Thyroid gland (tissue), 4 donors: ENCODE results near the gene SDS.

ENCODE experiments used
- POLR2A ChIP-seq, 2 donors: fragments of 450-650 bp; IDR thresholded peaks; one replicate each; pipeline ENCODE4 v1.6.1; 2017; ENCODE audit warnings: antibody characterized with exemption in 2 of 2, mild to moderate bottlenecking in 2 of 2, moderate library complexity in 1 of 2
- TF ChIP-seq, protein P1 (sequence below), 6 experiments: fragments of 200-600 bp in 3 of 6; fragments of 450-650 bp in 3 of 6; sonication (generic) in 3 of 6; IDR thresholded peaks; one replicate each; pipeline ENCODE4 v1.5.1; 2016 to 2019; ENCODE audit warnings: antibody characterized with exemption in 6 of 6, mild to moderate bottlenecking in 2 of 6, inconsistent platforms in 1 of 6, moderate library complexity in 1 of 6

DNA sequence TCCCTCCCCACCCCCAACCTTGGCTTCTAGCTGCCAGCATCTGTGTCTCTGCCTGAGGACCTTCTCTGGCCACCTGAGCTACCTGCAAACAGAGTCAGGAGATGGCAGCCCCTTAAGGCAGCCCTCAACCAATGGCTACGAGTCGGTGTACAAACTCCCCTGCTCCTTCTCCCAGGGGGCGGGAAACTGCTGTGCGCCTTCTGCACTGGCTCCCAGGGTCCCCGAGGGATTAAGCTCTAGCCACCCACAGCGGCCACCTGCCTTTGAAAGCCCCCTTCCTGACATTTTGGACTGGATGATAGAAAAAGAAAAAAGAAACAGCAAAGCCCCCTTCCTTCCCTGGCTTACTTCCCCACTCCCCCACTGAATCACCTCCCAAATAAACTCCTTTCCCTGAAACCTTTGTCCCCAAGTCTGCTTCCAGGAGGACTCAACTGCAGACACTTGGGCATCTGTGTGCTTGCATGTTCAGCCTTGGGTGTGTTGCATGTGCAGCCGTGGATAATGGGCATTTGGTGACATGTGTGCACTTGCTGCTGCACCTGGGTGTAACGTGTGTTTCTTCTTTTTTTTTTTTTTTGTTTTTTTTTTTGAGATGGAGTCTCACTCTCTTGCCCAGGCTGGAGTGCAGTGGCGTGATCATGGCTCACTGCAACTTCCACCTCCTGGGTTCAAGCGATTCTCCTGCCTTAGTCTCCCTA is 6.0 kb downstream of the SDS start:
- TF ChIP-seq, protein P1, sequence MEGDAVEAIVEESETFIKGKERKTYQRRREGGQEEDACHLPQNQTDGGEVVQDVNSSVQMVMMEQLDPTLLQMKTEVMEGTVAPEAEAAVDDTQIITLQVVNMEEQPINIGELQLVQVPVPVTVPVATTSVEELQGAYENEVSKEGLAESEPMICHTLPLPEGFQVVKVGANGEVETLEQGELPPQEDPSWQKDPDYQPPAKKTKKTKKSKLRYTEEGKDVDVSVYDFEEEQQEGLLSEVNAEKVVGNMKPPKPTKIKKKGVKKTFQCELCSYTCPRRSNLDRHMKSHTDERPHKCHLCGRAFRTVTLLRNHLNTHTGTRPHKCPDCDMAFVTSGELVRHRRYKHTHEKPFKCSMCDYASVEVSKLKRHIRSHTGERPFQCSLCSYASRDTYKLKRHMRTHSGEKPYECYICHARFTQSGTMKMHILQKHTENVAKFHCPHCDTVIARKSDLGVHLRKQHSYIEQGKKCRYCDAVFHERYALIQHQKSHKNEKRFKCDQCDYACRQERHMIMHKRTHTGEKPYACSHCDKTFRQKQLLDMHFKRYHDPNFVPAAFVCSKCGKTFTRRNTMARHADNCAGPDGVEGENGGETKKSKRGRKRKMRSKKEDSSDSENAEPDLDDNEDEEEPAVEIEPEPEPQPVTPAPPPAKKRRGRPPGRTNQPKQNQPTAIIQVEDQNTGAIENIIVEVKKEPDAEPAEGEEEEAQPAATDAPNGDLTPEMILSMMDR (IDR thresholded peaks at IDR 0.05) = no peak
- no peak for TF ChIP-seq POLR2A (IDR thresholded peaks at IDR 0.05)
